Right ventricle myocardium superior (tissue), 1 donor: ENCODE data around the gene SPATA6L. TPM values are rescaled to one million over a fixed set of nuclear protein-coding genes. Genes with fewer than 3 reads are reported as not detected.
"Not testable (repeated sequence)": the region's sequence is repeated elsewhere in the genome, so short reads cannot be mapped to it uniquely, and the experiment has no call there.

Experiments used
- ATAC-seq: fragments of 200-7000 bp; cut with Tn5 transposase; one replicate; pipeline ENCODE4 v1.9.1; 2020; ENCODE audit warnings: mild to moderate bottlenecking; ENCODE audit not compliant: poor library complexity
- DNase-seq: peaks from one replicate; pipeline ENCODE4 v3.0.0-alpha.2; 2020
- intact Hi-C: fragments of 100-400 bp; cut with DNase I; formaldehyde crosslinking; loops from one replicate; pipeline ENCODE4 v1.11.2; 2022
- total RNA-seq: library from RNA; stranded (reverse); fragmentation: NEBNext Ultra II Directional; extraction: Animal tissue kit (Norgen Biotek cat#: 25700); gene quantifications from one replicate; pipeline ENCODE4 v1.2.1, GENCODE V29; 2021
- donor health status: DM: no; HTN: yes; CAD: no; lungs with severe emphysema.

Gene SPATA6L
- total RNA-seq, 1 donor from 2014 or later: 0.35 TPM

GRCh38 chr9:4679268-4680172 is 13.2 kb upstream of the SPATA6L start, which contains the start of gene CDC37L1:
Gene CDC37L1, plus strand, starts transcription at chr9:4679569. Its CDS starts 199 bp downstream, at chr9:4679768.
- ATAC-seq: peak; percentile 99
- intact Hi-C loops: no loop called here
- DNase-seq: peak; percentile 99

GRCh38 chr9:4678679-4679267 is 12.5 kb upstream of the SPATA6L start:
- intact Hi-C loops: no loop called here
- no peak for DNase-seq
- ATAC-seq: peak; percentile 32

DNA sequence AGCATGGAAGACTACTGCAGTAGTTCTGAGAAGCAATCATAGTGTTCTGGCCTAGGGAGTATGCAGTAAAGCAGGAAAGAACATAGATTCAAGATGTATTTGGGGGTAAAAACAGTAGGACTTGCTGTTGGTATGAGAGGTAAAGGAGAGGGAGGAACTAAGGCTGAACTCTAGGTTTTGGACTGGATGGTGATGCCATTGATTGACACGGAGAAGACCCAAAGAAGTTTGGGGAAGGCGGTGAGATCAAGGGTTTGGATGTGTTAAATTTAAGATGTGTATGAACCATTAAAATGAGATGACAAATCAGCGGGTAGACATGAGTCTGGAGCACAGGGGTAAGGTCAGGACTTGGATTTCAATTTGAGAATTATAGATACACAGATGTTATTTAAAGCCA is 11.1 kb upstream of the SPATA6L start:
- ATAC-seq: no peak
- DNase-seq: no peak
- intact Hi-C loops: no loop called here

DNA sequence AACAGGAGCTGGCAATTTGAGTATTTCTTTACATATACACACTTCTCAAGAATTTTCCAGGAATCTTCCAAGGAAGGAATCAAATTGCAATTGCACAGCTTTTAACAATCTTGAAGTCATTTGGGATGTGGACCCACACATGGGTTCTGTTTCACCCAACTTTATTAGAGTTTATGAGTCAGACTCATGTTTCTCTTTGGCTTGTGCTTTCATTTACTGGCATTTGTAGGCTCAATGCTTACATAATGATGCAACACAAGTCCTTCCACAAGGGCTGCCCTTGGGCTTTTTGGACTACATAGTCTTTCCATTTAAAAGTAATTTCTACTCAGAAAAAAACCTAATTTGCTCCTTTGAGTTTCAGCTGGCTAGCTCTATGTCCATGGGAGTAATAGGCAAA is 8.5 kb upstream of the SPATA6L start:
- ATAC-seq: no peak
- no peak for DNase-seq
- intact Hi-C loops: no loop called here

GRCh38 chr9:4671737-4672136 is 5.5 kb upstream of the SPATA6L start:
- intact Hi-C loops: no loop called here
- ATAC-seq (no peak), DNase-seq (no peak)

- intact Hi-C loops: no loop called here
- no peak for ATAC-seq
- no peak for DNase-seq
These were observed 4.3 kb upstream of the SPATA6L start for GRCh38 chr9:4670591-4670990.

GRCh38 chr9:4669890-4670289 is 3.6 kb upstream of the SPATA6L start:
- intact Hi-C loops: no loop called here
- ATAC-seq (no peak), DNase-seq (no peak)

DNA sequence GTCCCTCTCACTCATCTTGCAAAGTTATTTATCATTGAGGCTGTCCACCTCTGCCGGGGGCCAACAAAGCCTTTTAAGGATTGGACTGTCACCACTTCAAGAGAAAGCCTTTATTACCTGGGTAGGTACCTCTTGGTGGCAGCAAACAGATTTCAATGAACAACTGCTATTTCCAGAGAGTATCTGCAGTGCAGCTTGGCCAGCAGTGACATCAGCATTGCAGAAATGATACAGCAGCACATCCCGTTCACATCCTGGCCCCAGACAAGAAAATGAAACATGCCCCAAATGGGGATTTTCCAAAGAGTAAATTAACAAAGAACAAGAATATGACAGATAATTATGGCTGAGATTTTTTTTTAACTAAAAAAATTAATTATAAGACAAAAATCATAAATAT is 2.3 kb upstream of the SPATA6L start:
- DNase-seq: no peak
- no peak for ATAC-seq
- intact Hi-C loops: no loop called here

DNA sequence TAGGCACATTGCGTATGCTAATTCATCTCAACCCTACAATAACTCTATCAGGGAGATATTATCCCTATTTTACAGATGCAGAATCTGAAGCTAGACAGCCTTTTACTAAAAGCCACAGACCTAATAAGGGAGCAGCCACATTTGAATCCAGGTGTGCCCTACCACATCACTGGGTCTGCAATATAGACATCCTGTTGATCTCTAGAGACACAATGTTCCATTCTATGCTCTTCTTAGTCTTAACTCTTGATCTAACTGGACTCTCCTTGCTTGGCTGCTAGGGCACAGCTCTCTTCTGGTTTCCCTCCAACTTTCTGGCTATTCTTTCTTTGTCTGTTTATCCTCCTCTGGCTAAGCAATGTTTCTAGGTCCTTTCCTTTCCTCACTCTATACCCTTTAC is 1.4 kb upstream of the SPATA6L start:
- DNase-seq: no peak
- ATAC-seq: no peak
- intact Hi-C loops: no loop called here

GRCh38 chr9:4665357-4665756 is 923 bp downstream of the SPATA6L start:
- ATAC-seq (no peak), DNase-seq (no peak)
- intact Hi-C loops: no loop called here

DNA sequence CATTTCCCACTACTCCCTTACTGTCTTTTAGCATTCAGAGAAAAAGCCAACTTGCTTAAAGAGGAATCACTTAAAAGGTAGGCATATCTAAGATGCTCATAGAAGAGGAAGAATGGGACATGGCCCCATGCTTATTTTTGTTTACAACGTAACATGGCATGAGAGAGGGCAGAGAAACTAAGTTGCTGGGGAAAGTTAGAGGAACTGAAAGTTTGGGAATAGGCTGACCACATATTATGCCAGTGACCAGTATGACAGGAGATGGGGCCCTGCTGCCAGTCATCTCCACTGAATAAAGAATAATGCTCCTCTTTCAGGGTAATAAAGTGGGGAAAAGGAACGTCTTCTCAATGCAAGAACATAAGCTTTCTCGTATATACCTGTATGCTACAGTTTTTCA is 2.3 kb downstream of the SPATA6L start:
- ATAC-seq (no peak), DNase-seq (no peak)
- intact Hi-C loops: no loop called here

- intact Hi-C loops: no loop called here
- ATAC-seq (no peak), DNase-seq (no peak)
These were observed 3.1 kb downstream of the SPATA6L start for GRCh38 chr9:4662989-4663792.

DNA sequence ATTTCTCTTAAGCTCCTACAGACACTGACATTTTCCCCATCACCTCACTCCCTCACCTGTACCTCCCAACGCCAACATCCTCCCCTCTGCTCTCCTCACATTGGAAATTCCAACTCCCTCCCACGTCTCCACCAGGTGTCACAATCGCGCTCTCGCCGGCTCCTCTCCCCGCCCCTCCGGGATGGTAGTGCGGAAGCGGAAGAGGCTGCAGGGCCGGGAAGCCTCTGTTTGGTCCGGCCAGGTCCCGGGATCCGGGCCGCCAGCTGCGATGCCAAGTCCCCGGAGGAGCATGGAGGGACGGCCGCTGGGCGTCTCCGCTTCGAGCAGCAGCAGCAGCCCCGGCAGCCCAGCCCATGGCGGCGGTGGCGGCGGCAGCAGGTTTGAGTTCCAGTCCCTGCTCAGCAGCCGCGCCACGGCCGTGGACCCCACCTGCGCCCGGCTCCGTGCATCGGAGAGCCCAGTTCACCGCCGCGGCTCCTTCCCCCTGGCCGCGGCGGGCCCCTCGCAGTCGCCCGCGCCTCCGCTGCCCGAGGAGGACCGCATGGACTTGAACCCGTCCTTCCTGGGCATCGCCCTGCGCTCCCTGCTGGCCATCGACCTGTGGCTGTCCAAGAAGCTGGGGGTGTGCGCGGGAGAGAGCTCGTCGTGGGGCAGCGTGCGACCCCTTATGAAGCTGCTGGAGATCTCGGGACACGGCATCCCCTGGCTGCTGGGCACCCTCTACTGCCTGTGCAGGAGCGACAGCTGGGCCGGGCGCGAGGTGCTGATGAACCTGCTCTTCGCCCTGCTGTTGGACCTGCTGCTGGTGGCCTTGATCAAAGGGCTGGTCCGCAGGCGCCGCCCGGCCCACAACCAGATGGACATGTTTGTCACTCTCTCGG is 3.9 kb downstream of the SPATA6L start, which contains the start of gene PLPP6:
TSS of gene PLPP6 (plus strand) at position 187 of the 881 bp plus-strand sequence. CDS start at position 269, 82 bp downstream.
- intact Hi-C loops: no loop called here
- ATAC-seq (peak; percentile 97), DNase-seq (peak; percentile 92)

DNA sequence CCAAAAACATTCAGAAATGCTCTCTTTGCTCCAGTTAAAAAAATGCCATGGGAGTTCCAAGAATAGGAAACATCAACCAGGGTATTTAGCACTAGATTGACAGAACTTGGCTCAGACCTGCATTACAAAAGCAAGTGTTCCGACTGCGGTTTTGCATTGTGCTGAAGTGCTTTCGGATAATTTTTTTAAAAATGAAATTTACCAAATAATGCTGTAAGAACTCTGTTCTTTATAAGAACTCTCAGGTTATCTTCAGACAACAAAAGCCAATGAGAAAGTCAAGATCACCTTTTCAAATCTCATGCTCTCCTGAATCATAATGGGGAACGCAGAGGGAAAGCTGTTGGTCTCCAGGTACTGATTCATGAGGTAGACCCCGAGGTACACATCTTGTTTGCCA is 4.7 kb downstream of the SPATA6L start:
- no peak for DNase-seq
- no peak for ATAC-seq
- intact Hi-C loops: no loop called here

GRCh38 chr9:4661165-4661564 is 5.1 kb downstream of the SPATA6L start:
- intact Hi-C loops: no loop called here
- ATAC-seq (no peak), DNase-seq (no peak)

- intact Hi-C loops, ATAC-seq, DNase-seq: not testable (repeated sequence)
These were observed 5.6 kb downstream of the SPATA6L start for GRCh38 chr9:4660665-4661064.

DNA sequence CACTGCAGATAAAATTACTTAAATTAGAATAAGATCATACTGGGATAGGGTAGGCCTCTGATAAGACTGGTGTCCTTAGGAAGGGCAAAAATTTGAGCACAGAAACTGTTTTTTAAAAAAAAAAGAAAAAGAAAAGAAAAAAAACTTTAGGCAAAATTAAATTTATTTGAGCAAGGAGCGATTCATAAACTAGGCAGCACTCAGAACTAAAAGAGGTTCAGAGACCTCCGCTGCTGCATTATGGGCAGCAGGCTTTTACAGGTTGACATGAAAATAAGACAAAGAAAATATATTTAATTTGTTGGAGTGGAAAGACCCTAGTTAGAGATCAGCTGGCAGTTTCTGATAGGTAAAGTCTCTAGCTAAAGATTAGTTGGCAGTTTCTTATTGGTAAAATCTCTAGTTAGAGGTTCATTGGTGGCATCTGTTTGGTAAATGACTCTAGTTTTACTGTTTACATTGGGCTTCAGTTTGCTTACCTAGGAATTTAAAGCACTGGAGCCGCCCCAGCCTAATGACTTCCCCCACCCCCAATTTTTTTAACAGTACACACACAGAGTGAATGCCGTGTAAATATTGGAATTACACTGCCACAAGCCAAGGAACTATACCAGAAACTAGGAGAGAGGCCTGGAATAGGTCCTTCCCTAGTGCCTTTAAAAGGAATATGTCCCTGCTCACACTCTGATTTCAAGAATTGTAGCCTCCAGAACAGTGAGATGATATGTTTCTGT is 8.7 kb downstream of the SPATA6L start:
- DNase-seq: no peak
- ATAC-seq: no peak
- intact Hi-C loops: no loop called here

- ATAC-seq: no peak
- DNase-seq: no peak
- intact Hi-C loops: no loop called here
These were observed 9.7 kb downstream of the SPATA6L start for GRCh38 chr9:4656621-4657020.
